ENCODE results near the gene MAP4K2. TPM values are rescaled to one million over a fixed set of nuclear protein-coding genes. Genes with fewer than 3 reads are reported as not detected.

Gene MAP4K2
- total RNA-seq, 1 donor from 2014 or later, result 12.7 TPM

GRCh38 chr11:64791781-64792291, 11.2 kb downstream of the MAP4K2 start:
- Mint-ChIP-seq H3K27me3 (no peaks in the 10 kb centered on the region), H3K4me1 (ENCODE audit: low read depth) (no peaks in the 10 kb centered on the region), H3K36me3 (ENCODE audit: insufficient read depth) (no peaks in the 10 kb centered on the region), H3K4me3 (ENCODE audit: low read depth) (no peak overlapping the region), H3K27ac (no peak overlapping the region), H3K9me3 (ENCODE audit: low read depth) (no peaks in the 10 kb centered on the region)
- no peak for TF ChIP-seq CTCF (IDR thresholded peaks at IDR 0.05; ENCODE audit: unreplicated experiment)
- DNase-seq (ENCODE audit: low spot score, unreplicated experiment), result no peak

- TF ChIP-seq CTCF (IDR thresholded peaks at IDR 0.05; ENCODE audit: unreplicated experiment), result no peak
- DNase-seq (ENCODE audit: low spot score, unreplicated experiment), result no peak
- H3K27ac Mint-ChIP-seq, result no peak overlapping the region
- H3K9me3 Mint-ChIP-seq (ENCODE audit: low read depth), result no peaks in the 10 kb centered on the region
- no peaks in the 10 kb centered on the region for H3K27me3 Mint-ChIP-seq
- H3K4me1 Mint-ChIP-seq (ENCODE audit: low read depth), result no peaks in the 10 kb centered on the region
- no peak overlapping the region for H3K4me3 Mint-ChIP-seq (ENCODE audit: low read depth)
- H3K36me3 Mint-ChIP-seq (ENCODE audit: insufficient read depth), result no peaks in the 10 kb centered on the region
Measured at GRCh38 chr11:64790205-64791095, 12.6 kb downstream of the MAP4K2 start.

GRCh38 chr11:64789331-64790204, 13.4 kb downstream of the MAP4K2 start:
- H3K4me3 Mint-ChIP-seq (ENCODE audit: low read depth), result no peak overlapping the region
- no peaks in the 10 kb centered on the region for H3K9me3 Mint-ChIP-seq (ENCODE audit: low read depth)
- H3K4me1 Mint-ChIP-seq (ENCODE audit: low read depth), result no peaks in the 10 kb centered on the region
- H3K27me3 Mint-ChIP-seq, result no peaks in the 10 kb centered on the region
- no peak for DNase-seq (ENCODE audit: low spot score, unreplicated experiment)
- H3K36me3 Mint-ChIP-seq (ENCODE audit: insufficient read depth), result peaks cover 1% of the 10 kb centered on the region
- no peak for TF ChIP-seq CTCF (IDR thresholded peaks at IDR 0.05; ENCODE audit: unreplicated experiment)
- no peak overlapping the region for H3K27ac Mint-ChIP-seq

- no peaks in the 10 kb centered on the region for H3K27me3 Mint-ChIP-seq
- peaks cover 1% of the 10 kb centered on the region for H3K36me3 Mint-ChIP-seq (ENCODE audit: insufficient read depth)
- DNase-seq (ENCODE audit: low spot score, unreplicated experiment), result no peak
- no peak for TF ChIP-seq CTCF (IDR thresholded peaks at IDR 0.05; ENCODE audit: unreplicated experiment)
- no peak overlapping the region for H3K4me3 Mint-ChIP-seq (ENCODE audit: low read depth)
- H3K9me3 Mint-ChIP-seq (ENCODE audit: low read depth), result no peaks in the 10 kb centered on the region
- H3K27ac Mint-ChIP-seq, result no peak overlapping the region
- H3K4me1 Mint-ChIP-seq (ENCODE audit: low read depth), result no peaks in the 10 kb centered on the region
Measured at GRCh38 chr11:64788321-64789215, 14.4 kb downstream of the MAP4K2 start.

Data from progenitor cell of endocrine pancreas (in vitro differentiated cells).